GM18868 (cell line): ENCODE data around the gene EIF4G3.
"Not testable (repeated sequence)": the region's sequence is repeated elsewhere in the genome, so short reads cannot be mapped to it uniquely, and the experiment has no call there.

Source experiments
- ATAC-seq: cut with Tn5 transposase; IDR thresholded peaks from one replicate; pipeline ENCODE4 v1.9.1; 2021; ENCODE audit warnings: mild to moderate bottlenecking, moderate library complexity; ENCODE audit not compliant: unreplicated experiment

EIF4G3 gene

DNA sequence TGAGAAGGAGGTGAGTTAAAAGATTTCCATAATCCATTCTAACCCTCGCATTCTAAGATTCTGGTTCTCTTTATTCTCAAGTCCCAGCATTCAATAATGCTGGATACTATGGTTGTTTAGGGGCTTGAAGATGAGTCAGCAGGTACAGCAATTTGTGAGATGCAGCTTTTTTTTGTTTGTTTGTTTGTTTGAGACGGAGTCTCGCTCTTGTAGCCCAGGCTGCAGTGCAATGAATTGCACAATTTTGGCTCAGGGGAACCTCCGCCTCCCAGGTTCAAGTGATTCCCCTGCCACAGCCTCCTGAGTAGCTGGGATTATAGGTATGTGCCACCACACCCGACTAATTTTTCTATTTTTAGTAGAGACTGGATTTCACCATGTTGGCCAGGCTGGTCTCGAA is 23.3 kb downstream of the EIF4G3 start:
- no peak for ATAC-seq

DNA sequence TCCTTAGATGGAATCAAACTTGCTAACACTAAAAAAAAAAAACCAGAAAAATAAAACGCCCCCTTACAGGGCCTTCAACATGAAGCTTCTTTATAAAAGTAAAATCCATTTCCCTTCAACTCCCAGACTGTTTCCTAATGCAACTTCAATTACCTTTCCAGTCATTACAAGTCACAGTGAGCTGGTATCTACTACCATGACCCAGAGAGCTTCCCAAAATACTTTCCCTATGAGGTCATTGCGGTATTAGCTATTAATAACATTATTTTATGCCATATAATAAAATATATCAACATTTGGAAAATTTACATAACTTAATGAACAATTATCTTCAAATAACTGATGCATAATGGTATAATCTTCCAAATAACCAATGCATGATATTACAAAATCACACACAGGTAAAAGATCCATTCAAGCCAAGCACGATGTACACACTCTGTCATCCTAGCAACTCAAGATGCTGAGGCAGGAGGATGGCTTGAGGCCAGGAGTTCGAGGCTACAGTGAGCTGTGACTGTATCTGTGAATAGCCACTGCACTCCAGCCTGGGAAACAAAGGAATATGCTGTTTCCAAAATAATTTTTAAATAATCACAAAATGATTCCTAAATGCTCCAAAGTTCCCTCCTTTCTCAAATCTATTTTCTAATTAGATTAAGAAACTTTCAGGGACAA is 24.1 kb downstream of the EIF4G3 start:
- ATAC-seq: no peak

DNA sequence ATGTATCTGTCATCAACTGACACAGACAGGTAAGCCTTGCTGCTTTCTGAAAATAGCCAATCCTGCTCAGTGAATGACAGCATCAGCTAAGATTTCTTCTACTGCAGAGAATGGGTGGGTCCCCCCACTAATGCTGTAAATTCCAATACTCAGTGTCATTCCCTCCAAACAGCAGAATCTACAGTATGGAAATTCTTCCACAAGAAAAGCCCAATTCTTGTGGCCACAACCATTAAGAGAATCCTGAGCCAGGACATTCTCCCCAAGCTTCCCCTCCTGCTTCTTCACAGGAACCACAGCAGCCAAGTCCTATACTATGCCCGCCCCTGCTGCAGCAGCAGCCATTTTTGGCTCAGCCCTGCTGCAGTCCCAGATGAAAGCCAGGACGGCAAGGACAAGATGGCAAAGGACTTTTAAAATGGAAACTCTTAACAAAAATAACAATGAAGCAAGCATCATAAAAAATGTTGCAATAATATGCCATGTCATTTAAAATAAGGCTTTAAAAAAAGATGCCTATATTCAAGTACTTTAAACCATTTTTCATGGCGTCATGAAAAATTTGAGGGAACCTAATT is 26.8 kb downstream of the EIF4G3 start:
- no peak for ATAC-seq

DNA sequence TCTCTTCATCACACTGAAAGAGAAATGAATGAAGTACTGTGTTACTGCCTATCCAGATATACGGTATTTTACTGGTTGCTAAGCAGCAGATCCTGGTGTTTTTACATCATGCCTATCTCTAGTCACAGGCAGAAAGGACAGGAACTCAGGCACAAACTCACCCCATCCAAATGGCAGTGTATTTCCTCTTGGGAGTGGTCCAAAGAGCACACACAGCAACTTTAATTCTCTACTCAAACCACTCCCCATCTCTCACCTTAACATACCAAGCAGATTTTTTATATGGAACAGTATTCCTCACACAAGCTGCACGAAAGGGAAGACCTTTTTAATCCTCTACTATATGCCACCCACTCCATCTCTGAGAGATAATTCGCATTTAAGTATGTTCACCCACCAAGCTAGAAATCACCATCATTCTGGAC is 27.3 kb downstream of the EIF4G3 start:
- ATAC-seq: no peak

DNA sequence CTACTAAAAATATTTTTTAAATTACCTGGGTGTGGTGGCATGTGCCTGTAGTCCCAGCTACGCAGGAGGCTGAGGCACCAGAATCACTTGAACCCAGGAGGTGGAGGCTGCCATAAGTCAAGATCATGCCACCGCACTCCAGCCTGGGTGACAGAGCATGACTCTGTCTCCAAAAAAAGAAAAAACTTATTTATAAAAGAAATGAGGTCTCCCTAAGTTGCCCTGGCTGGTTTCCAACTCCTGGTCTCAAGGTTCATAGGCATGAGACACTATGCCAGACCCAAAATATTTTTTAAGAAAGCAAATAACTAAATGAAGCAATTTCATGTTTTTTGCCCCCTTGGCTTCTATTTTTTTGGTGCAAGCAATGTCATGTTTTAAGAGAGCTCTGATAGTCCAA is 32.9 kb downstream of the EIF4G3 start:
- no peak for ATAC-seq

DNA sequence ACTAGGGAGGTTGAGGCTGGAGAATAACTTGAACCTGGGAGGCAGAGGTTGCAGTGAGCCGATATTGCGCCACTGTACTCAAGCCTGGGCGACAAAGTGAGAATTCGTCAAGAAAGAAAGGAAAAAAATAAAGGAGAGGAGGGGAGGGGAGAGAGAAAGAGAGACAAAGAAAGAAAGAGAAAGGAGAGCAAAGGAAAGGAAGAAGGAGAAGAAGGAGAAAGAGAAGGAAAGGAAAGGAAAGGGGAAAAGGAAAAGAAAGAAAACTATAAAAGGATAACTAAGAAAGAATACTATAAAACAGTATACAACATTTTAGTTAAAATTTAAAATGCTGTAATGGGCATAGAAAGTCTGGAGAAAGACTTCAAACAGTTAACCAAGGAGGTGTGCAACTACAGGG is 33.6 kb downstream of the EIF4G3 start:
- ATAC-seq: no peak

DNA sequence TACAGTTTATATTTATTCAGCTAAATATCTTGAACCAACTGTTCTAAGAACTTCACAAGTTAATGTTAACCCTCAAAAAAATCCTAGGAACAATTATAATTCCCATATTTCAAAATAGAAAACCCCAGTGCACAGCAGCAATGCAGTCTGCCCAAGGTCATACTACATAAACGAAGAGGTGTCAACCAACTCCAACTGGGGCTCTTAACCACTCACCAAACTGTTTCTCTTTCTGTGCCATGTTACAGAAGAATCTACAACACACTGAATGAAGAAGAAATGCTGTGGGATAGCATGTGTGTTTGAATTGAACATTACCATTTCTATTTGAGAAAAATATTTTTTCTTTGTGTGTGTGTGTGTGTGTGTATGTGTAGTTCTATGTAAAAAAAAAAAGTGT is 35.7 kb downstream of the EIF4G3 start:
- no peak for ATAC-seq

DNA sequence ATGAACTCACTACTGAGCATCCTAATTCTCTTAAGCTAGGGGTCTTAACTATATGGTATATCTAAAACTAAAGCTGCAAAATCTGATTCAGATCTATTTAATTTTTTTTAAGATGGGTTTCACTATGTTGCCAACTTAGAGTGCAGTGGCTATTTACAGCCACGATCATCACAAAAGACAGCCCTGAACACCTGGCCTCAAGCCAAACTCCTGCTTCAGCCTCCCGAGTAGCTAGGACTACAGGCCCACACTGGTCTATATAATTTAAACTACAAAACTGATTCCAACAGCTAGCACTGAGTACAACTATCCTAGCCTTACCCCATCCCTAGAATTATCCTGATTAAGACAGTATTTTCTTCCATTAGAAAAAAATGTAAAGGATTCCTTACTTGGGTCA is 37.1 kb downstream of the EIF4G3 start:
- no peak for ATAC-seq

DNA sequence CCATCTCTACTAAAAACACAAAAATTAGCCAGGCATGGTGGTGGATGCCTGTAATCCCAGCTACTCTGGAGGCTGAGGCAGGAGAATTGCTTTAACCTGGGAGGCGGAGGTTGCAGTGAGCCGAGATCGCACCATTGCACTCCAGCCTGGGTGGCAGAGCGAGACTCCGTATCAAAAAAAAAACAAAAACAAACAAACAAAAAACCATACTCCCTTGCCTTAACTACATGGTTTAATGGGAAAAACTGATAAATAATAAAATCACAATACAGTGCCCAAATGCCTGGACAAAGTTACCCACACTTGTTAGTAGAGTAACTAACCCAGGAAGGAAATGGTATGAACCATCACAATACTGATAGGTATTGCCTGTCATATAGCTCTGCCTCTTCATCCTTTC is 40.4 kb downstream of the EIF4G3 start:
- not testable (repeated sequence) for ATAC-seq

DNA sequence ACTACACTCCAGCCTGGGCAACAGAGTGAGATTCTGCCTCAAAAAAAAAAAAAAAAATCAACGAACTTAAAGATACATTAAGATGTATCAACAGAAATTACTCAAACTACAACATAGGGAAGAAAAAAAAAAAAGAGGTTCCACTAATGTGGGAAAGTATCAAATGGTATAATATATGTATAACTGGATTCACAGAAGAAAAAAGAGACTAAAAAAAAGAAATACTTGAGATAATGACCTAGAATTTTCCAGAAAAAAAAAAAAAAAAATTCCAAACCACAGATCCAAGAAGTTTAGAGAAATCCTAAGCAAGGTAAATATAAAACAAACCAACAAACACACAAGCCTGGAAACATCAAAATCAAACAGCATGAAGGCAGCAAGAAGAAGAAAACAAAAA is 45.5 kb downstream of the EIF4G3 start:
- ATAC-seq: no peak

DNA sequence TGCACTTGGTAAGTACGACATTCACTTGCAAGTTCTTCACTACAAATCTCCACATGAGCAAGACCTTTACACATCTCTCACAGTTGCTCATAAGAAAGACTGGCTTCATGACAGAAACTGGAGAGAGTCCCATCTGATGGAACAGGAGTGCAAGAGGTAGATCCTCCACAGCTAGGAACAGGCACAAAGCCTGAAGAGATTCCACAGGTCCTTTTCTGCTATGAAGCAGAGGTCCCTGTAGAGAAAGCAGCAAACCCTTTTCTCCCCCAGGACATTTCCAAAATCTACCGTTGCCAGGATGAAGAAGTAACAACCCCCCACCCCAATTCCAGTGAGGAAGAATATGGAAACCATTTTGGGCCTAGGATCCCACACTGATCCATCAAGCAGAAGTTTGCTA is 47.3 kb downstream of the EIF4G3 start:
- ATAC-seq: no peak

DNA sequence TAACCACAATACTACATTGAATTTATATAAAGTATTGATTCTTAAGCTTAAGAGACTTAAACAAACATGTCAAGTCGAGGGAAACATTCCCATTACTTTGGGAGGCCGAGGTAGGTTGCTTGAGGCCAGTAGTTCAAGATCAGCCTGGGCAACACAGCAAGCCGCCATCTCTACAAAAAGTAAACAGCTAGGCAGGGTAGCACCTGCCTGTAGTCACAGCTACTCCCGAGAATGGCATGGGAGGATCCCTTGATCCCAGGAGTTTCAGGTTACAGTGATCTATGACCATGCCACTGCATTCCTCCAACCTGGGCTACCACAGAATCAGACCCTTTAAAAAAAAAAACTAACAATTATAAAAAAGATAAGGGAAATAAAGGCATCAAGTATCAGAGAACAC is 50.4 kb downstream of the EIF4G3 start:
- no peak for ATAC-seq

DNA sequence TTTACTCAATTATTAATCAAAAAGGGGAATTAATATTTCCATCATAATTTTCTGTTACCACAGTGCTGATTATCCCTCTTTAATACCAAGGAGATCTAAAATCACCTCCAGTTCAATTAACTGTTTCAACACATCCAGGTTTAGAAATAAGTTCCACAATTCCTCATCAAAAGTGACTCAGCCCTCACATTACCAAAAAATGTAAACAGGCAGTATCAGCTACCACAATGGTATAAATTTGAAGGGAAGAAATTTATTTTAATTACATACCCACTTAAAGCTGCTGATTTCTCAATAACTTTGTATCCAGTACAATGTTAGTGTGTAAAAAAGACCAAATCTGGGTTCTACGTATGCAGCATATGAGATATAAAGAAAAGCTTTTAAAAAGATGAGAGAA is 51.9 kb downstream of the EIF4G3 start:
- no peak for ATAC-seq

DNA sequence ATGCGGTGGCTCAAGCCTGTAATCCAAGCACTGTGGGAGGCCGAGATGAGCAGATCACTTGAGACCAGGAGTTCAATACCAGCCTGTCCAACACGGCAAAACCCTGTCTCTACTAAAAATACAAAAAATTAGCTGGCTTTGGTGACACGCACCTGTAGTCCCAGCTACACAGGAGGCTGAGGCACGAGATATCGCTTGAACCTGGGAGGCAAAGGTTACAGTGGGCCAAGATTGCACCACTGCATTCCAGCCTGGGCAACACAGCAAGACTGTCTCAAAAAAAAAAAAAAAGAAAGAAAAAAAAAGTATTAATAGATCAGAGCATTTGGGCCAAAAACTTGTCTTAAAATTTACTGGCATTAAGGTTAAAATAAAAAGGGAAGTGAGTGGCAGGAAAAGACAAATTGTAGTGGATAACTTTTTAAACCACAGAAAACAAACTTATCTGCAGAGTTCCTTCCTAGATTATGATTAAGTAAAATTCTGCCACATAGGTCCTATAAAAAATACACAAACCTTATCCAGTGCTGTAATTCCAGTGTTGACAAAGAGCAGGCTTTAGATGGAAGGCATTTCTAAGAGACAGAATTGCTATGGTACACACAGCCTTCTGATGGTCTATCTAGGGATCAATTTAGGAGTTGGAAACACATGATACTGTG is 53.3 kb downstream of the EIF4G3 start:
- no peak for ATAC-seq

DNA sequence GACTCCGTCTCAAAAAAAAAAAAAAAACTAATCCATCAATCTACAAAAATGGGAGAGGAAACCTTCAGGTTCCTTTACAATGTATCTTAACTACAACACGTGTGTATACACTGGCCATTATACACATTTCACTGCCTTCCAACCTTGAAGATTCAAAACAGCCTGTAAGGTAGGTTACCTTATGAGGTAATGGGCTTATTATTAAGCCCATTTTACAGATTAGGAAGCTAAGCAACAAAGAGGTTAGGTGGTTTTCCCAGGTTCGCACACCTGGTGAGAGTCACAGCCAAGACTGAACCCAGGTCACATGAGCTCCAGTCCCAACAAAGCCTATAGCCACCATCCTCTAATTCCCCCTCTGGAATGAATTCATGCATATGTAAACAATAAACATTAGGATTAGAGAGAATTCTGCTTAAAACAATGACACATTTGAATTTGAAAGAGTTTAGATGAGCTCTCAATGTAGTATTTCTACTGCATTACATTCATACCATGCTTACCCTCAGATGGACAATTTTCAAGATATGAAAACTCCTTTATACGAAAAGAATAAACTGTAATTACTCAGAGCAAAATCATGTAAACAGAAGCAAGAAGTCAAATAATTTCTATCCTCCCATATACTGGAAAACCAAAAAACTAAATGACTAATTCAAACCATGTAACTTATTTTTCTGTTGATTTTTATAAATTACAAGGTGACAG is 54.8 kb downstream of the EIF4G3 start:
- no peak for ATAC-seq

DNA sequence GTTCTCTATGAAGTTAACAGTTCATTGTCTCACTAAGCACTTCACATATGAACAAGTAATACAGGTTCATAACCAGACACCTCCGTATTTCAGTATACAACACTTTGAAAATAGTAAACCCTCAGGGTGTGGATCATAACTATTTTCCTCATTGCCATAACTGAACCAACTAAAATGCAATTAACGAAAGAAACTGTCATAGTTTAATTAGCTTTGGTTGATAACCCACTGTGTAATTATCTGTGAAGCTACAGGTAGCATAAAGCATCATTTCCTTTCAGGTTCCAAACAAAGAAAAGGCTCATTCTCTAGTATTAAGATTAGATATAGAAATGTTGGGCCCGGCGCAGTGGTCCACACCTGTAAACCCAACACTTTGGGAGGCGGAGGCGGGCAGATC is 58.5 kb downstream of the EIF4G3 start:
- no peak for ATAC-seq

DNA sequence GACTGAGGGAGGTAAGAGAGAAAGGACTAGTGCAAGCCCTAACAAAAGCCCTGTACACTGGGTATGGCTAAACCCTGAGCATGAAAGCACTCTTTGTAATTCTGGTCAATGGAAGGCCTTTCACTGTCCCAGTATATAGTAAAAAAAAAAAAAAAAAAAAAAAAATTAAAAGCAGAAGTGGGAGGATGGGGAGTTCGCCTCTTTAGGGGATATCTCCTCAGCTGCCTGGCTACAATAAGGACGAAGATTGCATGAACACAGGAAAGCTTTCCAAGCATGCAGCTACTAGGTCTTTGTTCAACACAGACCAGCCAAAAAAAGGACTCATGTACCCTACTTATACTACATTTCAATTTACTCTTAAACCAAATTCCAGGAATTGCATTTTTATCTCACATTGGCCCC is 59.1 kb downstream of the EIF4G3 start:
- ATAC-seq: no peak

DNA sequence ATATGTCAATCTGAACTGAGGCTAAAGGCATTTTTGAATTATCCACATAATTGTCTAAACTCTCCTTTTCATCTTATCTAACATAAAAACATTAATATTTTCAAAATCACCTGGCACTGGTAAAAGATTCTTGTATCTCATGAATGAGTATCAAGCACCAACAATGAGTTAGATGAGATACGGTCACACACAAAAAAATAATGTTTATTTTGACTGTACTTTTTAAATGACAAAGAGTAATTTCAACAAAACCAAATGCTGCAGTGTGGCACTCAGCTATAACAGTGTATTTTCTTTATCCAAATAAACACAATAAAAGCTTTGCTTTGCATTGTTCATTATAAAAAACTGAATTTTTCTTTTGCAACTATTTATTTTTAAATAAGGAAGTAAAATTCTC is 59.5 kb downstream of the EIF4G3 start:
- ATAC-seq: no peak

DNA sequence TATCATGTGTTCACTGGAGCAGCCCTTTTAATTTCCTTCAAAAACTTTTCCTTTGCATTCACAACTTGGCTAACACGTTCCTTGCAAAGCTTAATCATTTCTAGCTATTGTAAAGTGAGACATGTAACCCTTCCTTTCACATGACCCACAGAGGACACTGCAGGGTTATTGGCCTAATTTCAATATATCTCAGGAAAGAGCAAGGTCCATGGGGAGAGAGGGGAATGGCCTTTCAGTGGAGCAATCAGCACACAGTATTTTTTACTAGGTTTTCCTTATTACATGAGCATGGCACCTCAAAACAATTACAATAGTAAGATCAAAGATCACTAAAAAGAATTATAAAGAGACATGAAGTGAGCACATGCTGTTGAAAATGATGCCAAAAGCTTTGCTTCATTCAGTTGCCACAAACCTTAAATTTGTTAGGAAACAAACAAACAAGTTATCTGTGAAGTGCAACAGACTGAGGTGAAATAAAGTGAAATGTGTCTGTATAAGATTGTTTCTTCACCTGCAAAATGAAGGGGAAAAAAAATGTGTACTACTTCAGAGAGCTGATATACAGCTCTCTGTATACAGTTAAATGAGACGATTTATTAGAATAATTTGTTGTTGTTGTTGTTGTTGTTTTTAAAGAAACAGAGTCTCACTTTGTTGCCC is 61.5 kb downstream of the EIF4G3 start:
- ATAC-seq: no peak

DNA sequence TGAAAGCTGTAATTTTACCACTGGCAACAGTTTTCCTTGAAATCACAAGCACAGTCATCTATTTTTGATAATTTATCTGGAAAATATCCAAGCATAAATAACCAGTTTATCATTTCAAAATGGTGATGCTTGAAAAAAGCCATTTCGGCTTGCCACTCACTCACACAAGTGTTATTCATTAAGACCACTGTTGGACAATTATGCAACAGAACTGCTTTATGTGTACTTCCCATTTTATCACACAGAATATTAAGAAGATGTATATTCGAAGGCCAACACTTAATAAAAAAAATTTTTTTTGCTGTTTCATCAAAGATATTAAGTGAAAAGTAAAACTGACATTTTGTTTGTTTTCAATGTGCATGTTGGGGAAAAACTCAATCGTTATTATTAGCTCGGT is 62.3 kb downstream of the EIF4G3 start:
- ATAC-seq: no peak

DNA sequence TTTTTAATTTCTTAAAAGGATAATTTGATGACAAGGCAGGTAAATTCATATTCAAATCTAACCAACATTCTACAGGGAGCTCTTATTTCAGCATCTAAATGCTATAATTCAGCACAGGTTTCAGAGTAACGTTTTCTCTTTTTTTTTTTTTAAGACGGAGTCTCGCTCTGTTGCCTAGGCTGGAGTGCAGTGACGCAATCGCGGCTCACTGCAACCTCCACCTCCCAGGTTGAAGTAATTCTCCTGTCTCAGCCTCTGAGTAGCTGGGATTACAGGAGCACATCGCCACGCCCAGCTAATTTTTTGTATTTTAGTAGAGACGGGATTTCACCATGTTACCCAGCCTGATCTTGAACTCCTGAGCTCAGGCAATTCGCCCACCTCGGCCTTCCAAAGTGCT is 66.5 kb downstream of the EIF4G3 start:
- ATAC-seq: no peak
